ENCODE measurements around the gene STK11IP.

Gene STK11IP

GRCh38 chr2:219634171-219634940 is 36.7 kb downstream of the STK11IP start:
- DNase-seq (ENCODE audit: low read depth) = no peak

- DNase-seq (ENCODE audit: low read depth) = no peak
Observed at GRCh38 chr2:219634951-219635751, 37.5 kb downstream of the STK11IP start.

GRCh38 chr2:219636144-219636915 is 38.7 kb downstream of the STK11IP start:
- DNase-seq (ENCODE audit: low read depth) = no peak

- DNase-seq (ENCODE audit: low read depth) = no peak
Observed at GRCh38 chr2:219636941-219637841, 39.5 kb downstream of the STK11IP start.

DNA sequence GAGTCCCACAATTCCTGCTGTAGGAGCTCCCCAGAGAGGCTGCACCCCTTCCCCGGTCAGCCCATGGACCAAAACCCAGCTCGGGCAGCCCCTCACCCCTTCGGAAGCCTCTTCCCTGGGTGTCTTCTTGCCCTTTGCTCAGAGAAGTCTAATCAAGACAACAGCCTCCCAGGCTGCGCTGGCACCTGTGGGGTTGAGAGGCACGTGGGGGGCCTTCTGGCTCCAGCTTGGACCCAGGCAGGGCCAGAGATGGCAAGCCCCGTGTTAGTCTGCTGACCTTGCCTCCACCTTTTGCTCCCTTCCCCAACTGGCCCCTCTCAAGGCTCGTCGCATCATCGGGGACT is 40.2 kb downstream of the STK11IP start:
- no peak for DNase-seq (ENCODE audit: low read depth)

GRCh38 chr2:219638217-219638947 is 40.7 kb downstream of the STK11IP start:
- no peak for DNase-seq (ENCODE audit: low read depth)

- no peak for DNase-seq (ENCODE audit: low read depth)
Observed at GRCh38 chr2:219638948-219639755, 41.5 kb downstream of the STK11IP start.

DNA sequence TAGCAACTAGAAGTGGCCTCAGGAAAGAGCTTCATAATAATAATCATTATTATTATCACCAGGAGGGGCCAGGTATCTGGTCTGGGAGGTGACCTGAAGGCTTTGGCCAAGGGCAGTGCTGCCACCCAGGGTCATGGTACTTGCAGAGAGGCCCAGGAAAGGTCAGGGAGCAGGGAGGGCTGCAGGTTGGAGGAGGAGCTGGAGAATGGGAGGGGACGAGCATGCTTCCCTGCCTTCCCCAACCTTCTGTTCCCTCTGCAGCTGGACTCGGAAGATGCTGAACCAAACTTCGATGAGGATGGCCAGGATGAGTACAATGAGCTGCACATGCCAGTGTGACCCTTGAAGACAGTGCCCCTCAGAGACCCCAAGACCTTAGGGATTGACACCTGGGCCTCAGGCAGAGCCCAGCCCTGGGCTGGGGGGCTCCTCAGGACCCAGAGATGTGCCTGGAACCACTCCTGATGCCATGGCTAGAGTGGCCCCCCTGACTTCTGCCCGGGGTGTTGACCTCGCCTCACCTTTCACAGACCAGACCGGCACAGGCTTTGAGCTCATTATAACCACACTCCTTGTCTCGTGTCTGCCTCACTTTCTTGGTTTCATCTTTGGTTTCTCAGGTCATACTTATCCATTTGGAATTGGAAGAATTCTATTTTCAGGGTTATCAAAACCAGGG is 43.9 kb downstream of the STK11IP start:
- no peak for DNase-seq (ENCODE audit: low read depth)

DNA sequence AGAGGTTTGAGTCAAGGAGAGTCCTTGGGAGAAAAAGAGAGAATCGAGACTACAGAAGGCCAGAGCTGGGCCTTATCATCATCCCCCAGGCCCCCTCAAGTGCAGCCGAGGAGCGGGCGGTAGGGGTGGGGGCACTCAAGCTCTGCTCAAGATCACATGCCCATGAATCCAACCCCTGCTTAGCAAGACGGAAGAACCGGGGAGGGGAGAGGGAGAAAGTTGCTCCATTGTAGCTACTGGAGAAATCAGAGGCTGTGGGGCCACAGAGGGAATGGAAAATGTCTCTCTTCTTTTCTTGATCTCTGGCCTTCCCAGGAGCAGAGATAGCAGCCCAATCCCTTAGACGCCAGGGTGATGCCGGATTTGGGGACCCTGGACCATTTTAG is 44.4 kb downstream of the STK11IP start:
- DNase-seq (ENCODE audit: low read depth) = no peak

- peak; percentile 81 for DNase-seq (ENCODE audit: low read depth)
Observed at GRCh38 chr2:219642465-219643083, 44.9 kb downstream of the STK11IP start.

DNA sequence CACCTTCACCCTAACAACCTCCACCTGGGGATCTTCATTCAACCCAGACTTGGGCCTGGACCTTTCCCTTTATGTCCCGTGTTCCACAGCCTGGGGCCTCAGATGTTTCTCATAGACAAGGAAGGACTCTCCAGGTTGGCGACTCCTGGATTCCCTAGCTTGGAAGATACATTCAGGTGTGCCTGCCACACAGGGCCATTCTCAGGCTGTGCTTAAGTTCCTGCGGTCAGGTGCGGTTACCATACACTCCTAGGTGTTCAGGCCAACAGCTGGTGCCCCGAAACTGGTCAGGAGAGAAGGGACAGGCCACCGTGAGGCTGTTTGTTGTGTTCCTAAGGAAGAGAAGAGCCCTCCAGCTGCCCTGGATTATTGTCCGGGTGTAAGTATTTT is 45.4 kb downstream of the STK11IP start:
- no peak for DNase-seq (ENCODE audit: low read depth)

GRCh38 chr2:219643788-219644398 is 46.2 kb downstream of the STK11IP start:
- DNase-seq (ENCODE audit: low read depth) = no peak

GRCh38 chr2:219644801-219645480 is 47.3 kb downstream of the STK11IP start:
- DNase-seq (ENCODE audit: low read depth) = no peak

DNA sequence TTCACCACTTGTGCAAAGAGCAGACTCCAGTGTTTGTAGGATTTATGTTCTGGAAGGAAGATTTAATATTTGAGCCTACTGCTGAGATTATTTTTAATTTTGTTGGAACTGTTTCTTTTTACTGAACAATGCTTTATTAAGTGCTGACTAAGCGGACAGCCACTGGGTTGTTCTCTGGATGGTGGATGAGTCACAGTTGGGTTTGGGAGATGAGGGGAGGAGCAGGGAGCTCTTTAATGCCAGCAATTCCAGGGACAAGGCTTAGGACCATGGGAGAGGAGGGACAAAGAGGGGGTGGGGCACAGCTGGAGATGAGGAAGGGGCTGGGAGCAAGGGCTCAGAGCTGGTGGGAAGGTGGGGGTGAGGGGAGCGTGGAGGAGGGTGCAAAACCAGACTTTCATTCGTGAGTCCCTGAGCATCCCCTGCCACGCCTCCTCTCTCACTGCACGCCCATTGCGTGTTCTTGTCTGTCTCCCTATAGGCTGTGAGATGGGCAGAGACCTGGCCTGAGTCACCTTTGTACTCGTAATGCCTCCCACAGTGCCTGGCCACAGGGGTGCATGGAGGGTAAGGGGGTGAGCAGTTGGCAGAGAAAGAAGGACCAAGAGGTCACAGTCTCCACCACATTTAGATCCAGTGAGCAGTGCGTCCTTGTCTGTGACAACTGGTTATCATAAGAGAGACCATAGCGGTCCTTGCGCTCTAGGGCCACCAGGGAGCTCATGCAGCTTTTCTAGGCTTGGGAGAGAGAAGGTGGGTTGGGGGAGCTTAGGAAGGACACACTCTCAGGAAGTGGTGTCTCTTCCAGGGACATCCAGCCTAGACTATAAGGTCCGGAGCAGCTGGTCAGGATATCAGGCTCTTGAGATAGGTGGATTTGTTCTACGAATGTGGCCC is 48.2 kb downstream of the STK11IP start:
- no peak for DNase-seq (ENCODE audit: low read depth)

- DNase-seq (ENCODE audit: low read depth) = no peak
Observed at GRCh38 chr2:219648176-219648575, 50.5 kb downstream of the STK11IP start.

- no peak for DNase-seq (ENCODE audit: low read depth)
Observed at GRCh38 chr2:219648963-219649362, 51.3 kb downstream of the STK11IP start.
